IPS-11a (cell line): Measurements from ENCODE around the gene SEC16B.

Experiments used
- H3K4me3 ChIP-seq: one replicate; pipeline ENCODE4 v1.5.1; 2013; ENCODE audit warnings: low read depth, low read length, control low read depth

The SEC16B gene

DNA sequence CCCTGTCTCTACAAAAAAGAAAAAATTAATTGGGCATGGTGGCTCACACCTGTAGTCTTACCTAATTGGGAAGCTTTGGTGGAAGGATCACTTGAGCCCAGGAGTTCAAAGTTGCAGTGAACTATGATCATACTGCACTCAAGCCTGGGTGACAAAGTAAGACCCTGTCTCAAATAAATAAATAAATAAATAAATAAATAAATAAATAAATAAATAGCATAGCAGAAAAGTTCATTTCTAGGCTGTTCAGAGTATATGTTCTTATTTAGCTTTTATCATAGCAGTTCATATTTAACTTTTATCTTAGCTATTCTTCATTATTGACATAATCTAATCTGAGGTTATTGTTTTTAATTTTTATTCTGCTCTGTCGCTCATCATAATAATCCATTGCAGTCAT, 8.7 kb upstream of the SEC16B start:
- H3K4me3 ChIP-seq: no peak overlapping the region

- no peak overlapping the region for H3K4me3 ChIP-seq
Measured at GRCh38 chr1:177977141-177977540, 7.3 kb upstream of the SEC16B start.

DNA sequence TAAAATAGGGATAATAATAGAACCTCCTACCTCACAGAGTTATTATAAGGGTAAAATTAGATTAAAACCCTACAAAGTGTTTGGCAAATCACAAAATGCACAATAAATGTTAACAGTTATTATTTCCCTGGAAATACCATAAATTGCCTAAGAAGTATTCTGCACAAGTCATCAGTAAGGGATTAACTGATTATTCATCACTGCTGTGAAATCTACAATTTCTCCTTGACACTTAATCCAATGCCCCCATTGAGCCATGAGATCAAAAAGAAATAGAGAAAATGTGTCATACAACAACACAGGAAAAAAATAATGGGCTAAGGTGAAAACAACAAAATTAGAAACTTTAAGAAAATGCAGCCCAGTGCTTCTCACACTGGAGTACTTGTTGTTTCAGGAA, 6.7 kb upstream of the SEC16B start:
- no peak overlapping the region for H3K4me3 ChIP-seq

DNA sequence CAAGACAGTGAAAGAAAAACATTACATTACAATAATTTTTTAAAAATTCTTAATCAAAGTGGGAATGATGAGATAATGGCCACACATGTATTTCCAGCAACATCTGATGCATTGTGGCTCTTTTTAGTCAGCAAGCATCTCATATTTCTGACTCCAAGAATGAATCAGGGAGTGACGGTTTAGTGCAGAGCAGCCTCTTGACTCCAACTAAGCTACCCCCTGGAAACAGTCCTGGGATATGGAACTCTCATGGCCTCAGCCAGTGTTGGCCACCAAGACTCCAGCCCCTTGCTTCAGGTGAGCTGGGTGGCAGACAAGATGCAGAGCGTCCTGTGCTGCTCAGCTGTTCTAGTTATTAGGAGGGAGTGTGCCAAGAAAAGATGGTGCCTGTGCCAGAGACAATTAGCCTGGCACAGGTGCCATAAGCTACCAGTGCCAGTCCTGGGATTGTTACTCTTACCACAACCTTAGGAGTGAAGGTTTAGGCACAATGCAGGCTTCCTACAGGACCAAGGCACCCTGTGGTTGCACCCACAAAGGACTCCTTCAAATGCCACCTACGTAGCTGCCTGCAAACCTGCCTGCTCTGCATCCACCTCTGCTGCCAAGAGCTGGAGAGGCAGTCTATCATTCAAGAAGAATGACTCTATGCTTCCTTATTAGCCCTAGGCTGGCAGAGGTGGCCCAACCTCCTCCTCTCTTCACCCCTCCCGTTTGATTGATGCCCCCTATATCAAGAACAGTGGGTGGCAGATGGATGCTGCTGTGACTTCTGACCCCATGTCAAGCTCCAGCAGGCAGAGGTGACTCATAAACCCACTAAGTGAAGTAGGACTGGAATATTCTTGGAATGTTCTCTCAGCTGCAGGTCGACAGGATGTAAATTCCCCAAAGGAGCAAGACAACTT, 6.0 kb upstream of the SEC16B start:
- no peak overlapping the region for H3K4me3 ChIP-seq

DNA sequence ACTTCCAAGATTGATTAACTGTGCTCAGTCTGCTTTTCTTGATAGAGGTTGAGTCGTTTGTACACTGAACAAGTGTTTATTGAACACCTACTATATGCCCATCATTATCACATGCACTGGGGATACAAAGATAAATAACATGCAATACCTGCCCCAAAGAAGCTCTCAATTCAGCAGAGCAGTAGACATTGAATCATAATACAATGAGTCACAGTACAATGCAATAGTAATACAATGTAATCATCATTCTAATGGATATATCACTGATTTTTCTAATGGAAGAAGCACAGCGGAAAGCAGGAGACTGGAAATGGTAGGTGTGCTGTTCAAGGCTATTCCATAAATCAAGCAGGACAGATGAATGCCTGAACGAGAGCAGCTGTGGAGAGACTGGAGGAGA, 3.7 kb upstream of the SEC16B start:
- no peak overlapping the region for H3K4me3 ChIP-seq

DNA sequence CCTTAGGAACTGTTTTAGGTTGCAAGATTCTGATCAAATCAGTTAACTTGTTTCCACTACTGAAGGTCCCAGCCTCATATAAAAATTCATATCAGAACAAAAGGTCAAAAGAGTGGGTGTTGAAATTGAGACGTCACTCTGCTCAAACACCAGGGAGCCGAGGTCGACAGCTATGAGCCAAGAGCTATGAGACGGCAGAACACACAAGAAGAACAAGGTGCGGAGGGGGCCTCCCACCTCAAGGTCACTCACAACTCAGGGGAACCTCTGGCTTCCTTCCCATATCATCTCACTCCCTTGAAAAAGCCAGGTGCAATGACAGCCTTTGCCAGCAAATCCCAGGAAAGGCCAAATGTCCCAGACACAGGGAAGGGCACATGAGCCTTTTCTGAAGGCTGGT, 749 bp downstream of the SEC16B start:
- H3K4me3 ChIP-seq: no peak overlapping the region

DNA sequence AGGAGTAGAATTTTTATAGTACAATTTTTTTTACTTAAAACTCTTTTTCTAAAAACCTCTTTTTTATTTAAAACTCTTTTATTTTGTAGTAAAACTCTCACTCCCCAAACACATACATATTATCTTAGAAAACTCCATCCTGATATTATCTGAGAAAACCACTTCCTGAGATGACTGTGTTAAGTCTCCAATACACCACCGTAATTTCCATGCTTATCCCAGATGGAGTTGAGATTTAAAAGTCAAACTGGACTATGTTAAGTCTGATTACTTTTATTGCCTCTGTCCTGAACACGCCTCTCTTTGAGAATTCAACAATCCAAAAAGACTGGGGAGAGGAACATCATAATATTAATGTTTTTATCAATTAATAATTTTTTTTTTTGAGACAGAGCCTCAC, 3.7 kb downstream of the SEC16B start:
- H3K4me3 ChIP-seq: no peak overlapping the region

DNA sequence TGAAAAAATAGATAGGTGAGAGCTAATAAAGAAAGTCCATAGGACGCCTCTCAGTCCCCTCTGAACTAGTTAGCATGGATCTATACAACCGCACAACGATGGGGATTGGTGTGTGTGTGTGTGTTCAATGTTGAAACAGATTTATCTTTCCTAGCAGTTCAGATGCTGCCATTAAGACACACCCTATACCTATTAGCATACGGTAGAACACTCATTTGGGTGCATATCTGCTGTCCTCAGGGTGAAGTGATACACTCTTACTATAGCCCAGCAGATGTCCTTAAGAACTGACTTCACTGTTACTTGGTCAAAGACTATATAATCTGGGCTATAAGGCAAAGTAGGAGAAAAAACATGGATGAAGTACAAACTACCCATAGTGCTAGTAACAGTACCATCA, 4.6 kb downstream of the SEC16B start:
- H3K4me3 ChIP-seq: no peak overlapping the region

DNA sequence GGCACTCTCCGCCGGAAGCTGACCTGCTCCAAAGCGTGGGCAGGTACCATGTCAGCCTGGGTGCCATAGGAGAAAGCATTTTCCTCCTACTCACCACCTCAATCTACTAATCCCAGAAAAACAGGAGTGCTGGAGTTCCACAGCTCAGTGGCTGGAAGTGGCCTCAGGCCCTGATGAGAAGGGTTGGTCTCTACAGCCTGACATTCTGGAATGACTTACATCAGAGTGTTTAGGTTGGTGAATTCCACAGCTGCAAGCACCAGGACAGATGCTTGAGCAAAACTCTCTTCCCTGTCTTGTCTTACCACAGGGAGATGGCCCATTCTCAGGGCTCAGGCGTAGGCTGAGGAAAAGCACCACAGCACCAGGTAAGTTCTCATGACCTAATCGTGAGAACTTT, 5.5 kb downstream of the SEC16B start:
- H3K4me3 ChIP-seq: no peak overlapping the region

- no peak overlapping the region for H3K4me3 ChIP-seq
Measured at GRCh38 chr1:177960939-177961622, 8.8 kb downstream of the SEC16B start.

GRCh38 chr1:177959811-177960515, 9.9 kb downstream of the SEC16B start:
- H3K4me3 ChIP-seq: no peak overlapping the region

- H3K4me3 ChIP-seq: no peak overlapping the region
Measured at GRCh38 chr1:177958092-177958491, 11.8 kb downstream of the SEC16B start.

DNA sequence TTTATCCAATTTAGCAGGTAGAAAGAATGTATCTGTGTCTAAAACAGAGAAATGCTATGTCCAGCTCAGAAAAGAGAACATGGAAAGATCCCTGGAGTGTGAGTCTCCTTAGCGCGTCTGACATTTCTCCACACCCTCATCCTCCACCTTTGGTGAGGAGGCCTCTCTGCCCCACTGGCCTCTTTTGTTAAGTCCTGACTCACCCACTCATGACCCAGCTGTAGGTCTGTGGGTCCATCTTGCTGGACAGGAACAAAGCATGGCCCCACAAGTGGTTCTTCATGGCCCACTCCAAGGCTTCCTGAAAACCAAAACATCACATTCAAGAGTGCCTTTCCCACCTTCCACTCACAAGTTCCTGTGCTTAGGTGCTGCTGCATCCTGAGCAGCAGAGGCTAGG, 15.8 kb downstream of the SEC16B start:
- no peak overlapping the region for H3K4me3 ChIP-seq

- H3K4me3 ChIP-seq: no peak overlapping the region
Measured at GRCh38 chr1:177953549-177953948, 16.3 kb downstream of the SEC16B start.

- no peak overlapping the region for H3K4me3 ChIP-seq
Measured at GRCh38 chr1:177952691-177953090, 17.2 kb downstream of the SEC16B start.

GRCh38 chr1:177952249-177952648, 17.6 kb downstream of the SEC16B start:
- no peak overlapping the region for H3K4me3 ChIP-seq

DNA sequence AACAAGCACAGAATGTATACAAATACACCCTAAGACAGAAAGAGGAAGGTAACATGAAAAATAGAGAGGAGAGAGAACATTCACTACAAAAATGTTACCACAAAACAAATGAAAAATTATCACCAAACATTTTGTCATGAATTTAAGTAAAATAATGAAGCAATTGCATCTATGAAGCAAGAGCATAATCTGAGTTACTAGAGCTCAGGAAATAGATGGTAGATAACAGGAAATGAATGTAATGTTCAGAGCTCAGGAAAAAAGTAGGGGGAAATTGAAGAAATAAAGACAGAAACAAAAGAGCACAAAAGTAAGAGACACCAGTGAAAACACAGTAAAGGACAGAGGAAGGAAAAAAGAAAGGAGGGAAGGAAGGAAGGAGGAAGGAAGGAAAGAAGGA, 19.4 kb downstream of the SEC16B start:
- H3K4me3 ChIP-seq: no peak overlapping the region

DNA sequence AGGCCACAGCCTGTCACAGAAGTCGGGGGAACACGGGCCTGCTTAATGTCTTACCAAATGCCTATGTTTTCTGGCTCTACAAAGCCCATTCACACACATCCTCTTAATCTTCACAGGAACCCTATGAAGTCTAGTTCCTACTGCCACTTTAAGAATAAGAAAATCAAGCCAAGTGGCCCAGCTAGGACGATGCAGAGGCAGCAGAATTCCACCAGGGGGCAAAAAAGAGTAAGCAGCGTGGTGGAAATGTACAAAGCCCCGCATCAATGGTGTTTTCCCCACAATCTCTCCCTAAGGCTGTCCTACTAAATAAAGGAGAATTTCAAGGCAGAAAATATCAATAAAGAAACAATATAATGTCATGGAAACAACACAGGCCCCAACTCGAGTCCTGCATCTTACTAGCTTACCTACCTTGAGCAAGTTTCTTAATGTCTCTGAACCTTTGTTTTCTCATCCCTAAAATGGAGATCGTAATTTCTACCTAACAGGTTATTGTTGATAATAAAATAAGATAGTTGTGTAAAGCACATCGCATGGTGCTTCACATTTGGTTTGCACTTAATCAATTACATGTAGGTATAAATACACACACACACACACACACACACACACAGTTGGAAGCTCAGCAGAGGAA, 21.4 kb downstream of the SEC16B start:
- H3K4me3 ChIP-seq: no peak overlapping the region

- no peak overlapping the region for H3K4me3 ChIP-seq
Measured at GRCh38 chr1:177947623-177948022, 22.2 kb downstream of the SEC16B start.

GRCh38 chr1:177945943-177946650, 23.8 kb downstream of the SEC16B start:
- H3K4me3 ChIP-seq: no peak overlapping the region
